ENCODE data around the gene GPC5.
"Not testable (repeated sequence)": the region's sequence is repeated elsewhere in the genome, so short reads cannot be mapped to it uniquely, and the experiment has no call there.

The GPC5 gene

DNA sequence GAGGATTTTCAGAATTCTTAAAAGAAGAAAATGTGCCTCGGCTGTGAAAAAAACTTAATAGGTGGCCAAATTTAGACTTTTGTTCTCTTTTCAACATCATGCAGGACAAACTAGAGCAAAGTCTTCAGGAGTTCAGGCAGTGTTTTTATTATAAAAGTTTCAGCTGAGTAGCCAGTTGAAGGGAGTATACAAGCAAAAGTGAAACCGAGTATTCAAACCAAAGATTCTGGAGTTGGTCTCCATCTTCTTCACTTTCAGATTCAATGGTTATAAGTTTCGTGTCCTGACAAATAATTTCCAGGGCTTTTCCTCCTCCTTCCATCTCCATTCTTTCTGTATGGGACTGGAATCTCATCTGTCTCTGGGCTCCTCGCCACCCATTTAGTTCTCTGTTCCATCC, 379.7 kb downstream of the GPC5 start:
- DNase-seq (ENCODE audit: low read depth), result no peak
- H3K4me3 ChIP-seq (ENCODE audit: control insufficient read depth, low read depth, low read length), result no peak overlapping the region
- TF ChIP-seq, protein P1, sequence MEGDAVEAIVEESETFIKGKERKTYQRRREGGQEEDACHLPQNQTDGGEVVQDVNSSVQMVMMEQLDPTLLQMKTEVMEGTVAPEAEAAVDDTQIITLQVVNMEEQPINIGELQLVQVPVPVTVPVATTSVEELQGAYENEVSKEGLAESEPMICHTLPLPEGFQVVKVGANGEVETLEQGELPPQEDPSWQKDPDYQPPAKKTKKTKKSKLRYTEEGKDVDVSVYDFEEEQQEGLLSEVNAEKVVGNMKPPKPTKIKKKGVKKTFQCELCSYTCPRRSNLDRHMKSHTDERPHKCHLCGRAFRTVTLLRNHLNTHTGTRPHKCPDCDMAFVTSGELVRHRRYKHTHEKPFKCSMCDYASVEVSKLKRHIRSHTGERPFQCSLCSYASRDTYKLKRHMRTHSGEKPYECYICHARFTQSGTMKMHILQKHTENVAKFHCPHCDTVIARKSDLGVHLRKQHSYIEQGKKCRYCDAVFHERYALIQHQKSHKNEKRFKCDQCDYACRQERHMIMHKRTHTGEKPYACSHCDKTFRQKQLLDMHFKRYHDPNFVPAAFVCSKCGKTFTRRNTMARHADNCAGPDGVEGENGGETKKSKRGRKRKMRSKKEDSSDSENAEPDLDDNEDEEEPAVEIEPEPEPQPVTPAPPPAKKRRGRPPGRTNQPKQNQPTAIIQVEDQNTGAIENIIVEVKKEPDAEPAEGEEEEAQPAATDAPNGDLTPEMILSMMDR (conservative IDR thresholded peaks at IDR 0.05; ENCODE audit: control insufficient read depth, insufficient read depth, low read depth, low read length), result no peak

- not testable (repeated sequence) for DNase-seq (ENCODE audit: low read depth); H3K4me3 ChIP-seq (ENCODE audit: control insufficient read depth, low read depth, low read length)
Measured at GRCh38 chr13:91781982-91782691, 383.7 kb downstream of the GPC5 start.

DNA sequence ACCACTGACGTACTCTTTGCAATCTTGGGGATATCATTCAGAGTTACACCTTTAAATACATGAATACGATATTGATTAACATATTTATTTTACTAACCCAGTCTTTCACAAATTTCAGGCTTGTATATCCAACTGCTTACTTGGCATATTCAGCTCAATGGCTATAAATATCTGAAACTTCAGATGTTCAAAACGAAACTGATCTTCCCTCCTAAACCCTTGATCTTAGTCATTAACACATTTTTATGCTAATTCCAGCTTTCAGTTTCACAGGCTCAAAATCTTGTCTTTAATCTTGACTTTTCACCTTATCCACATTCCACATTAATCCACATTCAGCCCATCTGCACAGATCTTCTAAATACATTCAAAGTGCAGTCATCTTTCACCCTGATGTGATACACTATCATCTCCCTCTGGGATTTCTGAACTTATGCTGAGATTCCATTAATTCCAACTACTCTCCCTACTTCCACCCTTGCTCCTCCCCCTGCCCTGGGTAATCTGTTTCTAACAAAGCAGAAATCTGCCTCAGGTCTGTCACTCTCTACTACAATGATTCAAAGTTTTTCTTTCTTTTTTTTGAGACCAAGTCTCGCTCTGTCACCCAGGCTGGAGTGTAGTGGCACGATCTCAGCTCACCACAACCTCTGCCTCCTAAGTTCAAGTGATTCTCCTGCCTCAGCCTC, 387.2 kb downstream of the GPC5 start:
- H3K4me3 ChIP-seq (ENCODE audit: control insufficient read depth, low read depth, low read length), result no peak overlapping the region
- TF ChIP-seq, protein P1 (conservative IDR thresholded peaks at IDR 0.05; ENCODE audit: control insufficient read depth, insufficient read depth, low read depth, low read length), result no peak
- DNase-seq (ENCODE audit: low read depth), result no peak

DNA sequence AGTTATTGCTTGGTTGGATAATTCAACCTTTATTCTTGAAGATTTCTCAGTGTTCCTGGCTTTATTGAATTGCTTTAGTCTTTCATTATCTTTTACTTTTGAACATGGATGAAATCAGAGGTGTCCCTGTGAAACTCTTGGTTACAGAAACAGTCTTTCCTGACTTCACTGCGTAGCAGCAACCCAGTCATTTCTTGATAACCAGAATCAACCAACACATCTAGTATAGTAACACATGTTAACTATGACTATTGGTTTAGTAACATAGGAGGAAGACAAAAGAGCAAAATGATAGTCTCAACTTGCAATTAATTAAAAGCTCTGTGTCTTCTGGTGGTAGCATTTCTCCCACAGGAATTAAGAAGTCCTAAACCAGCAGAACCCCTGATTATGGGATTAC, 393.6 kb downstream of the GPC5 start:
- no peak overlapping the region for H3K4me3 ChIP-seq (ENCODE audit: control insufficient read depth, low read depth, low read length)
- TF ChIP-seq, protein P1 (conservative IDR thresholded peaks at IDR 0.05; ENCODE audit: control insufficient read depth, insufficient read depth, low read depth, low read length), result no peak
- no peak for DNase-seq (ENCODE audit: low read depth)

DNA sequence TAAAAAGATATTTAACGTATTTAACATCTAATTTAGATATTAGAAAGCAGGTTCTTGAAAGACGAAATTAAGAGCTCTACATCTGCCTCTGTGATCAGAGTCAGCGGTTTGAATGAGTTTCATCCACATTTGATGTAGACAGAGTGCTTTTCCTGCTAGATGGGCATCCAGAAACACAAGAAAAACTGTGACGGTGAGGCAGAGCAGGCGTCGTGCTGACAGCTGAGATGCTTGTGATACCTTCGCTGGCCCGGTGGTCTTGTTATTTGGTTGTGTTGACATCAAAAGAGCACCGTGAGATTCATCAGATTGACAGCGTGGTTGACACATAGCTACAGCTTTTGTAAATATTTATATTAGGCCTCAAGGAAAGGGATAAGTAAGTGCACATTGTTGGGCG, 399.1 kb downstream of the GPC5 start:
- no peak for DNase-seq (ENCODE audit: low read depth)
- TF ChIP-seq, protein P1 (conservative IDR thresholded peaks at IDR 0.05; ENCODE audit: control insufficient read depth, insufficient read depth, low read depth, low read length), result no peak
- no peak overlapping the region for H3K4me3 ChIP-seq (ENCODE audit: control insufficient read depth, low read depth, low read length)

GRCh38 chr13:91798338-91798737, 399.9 kb downstream of the GPC5 start:
- not testable (repeated sequence) for H3K4me3 ChIP-seq (ENCODE audit: control insufficient read depth, low read depth, low read length); DNase-seq (ENCODE audit: low read depth)

DNA sequence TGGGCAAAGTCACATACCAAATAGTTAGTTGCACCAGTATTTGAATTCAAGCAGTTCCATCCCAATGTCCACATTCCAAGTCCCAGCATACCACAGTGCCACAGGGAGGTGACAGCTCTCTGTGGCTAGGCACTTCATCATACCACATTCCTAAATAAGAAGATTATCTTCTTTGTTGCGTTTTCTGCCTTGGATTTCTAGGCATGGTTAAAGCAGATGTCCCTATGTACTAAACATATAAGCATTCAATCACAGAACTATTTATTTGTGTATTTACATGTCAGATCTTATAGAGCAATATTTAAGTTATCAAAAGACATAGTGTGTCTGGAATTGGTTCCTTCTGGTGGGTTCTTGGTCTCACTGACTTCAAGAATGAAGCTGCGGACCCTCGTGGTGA, 403.4 kb downstream of the GPC5 start:
- not testable (repeated sequence) for DNase-seq (ENCODE audit: low read depth)

GRCh38 chr13:91802957-91803356, 404.5 kb downstream of the GPC5 start:
- TF ChIP-seq, protein P1 (conservative IDR thresholded peaks at IDR 0.05; ENCODE audit: control insufficient read depth, insufficient read depth, low read depth, low read length), result no peak
- no peak overlapping the region for H3K4me3 ChIP-seq (ENCODE audit: control insufficient read depth, low read depth, low read length)
- no peak for DNase-seq (ENCODE audit: low read depth)

More for the DNA sequence above, 403.4 kb downstream of the GPC5 start:
- H3K4me3 ChIP-seq (ENCODE audit: control insufficient read depth, low read depth, low read length), result not testable (repeated sequence)
